MM.1S (cell line): ENCODE results near the gene TGM4.
"Not testable (repeated sequence)": the region's sequence is repeated elsewhere in the genome, so short reads cannot be mapped to it uniquely, and the experiment has no call there.

ENCODE experiments used
- CTCF ChIP-seq: fragments of 300-600 bp; sonication (generic); IDR thresholded peaks from 2 replicates; pipeline ENCODE4 v1.5.1; 2016; ENCODE audit warnings: antibody characterized with exemption, low read length, mixed read lengths
- EZH2 ChIP-seq: fragments of 300-600 bp; sonication (generic); optimal IDR thresholded peaks from 2 replicates; pipeline ENCODE3; 2017; ENCODE audit warnings: low read depth, mild to moderate bottlenecking, antibody characterized with exemption, low read length, mixed read lengths
- EZH2phosphoT487 ChIP-seq: fragments of 300-600 bp; sonication (generic); IDR thresholded peaks from 2 replicates; pipeline ENCODE4 v1.6.1; 2018; ENCODE audit warnings: antibody characterized with exemption, low read length

GRCh38 chr3:44949770-44950169, 75.4 kb downstream of the TGM4 start:
- not testable (repeated sequence) for TF ChIP-seq CTCF, EZH2phosphoT487, EZH2
